NCI-H82 (cell line): ENCODE data around the gene TMUB2.

Experiments
- DNase-seq: peaks from one replicate; lab custom pipeline; 2025; lab: John Stamatoyannopoulos, UW

TMUB2 gene

GRCh38 chr17:44202756-44203155 is 16.0 kb downstream of the TMUB2 start:
- DNase-seq = no peak

DNA sequence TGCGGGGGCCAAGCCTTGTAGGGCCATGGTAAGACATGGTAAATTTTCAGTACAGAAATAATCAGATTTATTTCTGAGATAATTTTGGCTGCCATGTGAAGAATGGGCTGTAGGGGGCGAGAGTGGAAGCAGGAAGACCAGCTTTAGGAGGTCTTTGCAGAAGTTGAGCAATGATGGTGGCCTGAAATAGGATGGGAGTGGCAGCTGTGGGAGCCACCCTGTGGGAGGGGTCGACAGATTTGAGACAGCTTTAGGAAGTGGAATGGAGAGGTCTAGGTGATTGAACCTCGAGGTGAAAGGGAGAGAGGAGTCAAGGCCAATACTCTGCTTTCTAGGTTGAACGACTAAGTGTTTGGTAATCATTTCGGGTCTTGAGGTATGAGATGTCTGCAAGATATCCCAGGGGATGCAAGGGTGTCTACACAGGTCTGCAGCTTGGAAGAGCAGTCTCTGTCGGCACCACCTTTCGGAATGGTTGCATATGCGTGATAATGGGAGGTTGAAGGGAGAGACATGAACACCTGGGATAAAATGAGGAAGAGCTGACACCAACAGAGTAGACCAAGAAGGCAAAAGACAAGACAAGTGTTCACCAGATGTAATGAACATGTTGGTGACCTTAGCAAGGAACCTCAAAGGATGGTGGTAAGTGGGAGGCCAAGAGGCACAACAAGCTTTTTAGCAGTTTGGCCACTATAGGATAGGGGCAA is 17.1 kb downstream of the TMUB2 start:
- peak; percentile 89 for DNase-seq

DNA sequence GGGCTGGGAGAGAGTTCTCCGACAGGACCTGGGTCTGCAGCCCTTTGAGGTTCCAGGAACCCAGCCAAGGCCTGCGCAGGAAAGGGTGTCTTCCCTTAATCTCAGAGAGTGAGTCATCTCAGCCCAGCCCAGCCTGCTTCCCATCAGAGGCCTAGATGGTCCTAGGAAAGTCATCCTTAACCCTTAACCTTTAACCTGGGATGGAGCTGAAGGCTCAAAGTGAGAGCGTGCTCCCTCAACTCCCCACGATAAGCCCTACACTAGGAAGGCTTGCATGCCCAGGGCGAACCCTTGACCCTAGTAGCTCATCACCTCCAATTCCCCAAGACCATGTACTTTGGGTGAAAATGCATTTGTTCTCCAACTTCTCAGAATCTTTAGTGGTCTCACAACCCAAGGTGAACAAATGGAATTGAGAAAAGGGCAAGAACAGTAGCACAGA is 17.7 kb downstream of the TMUB2 start:
- DNase-seq = no peak

- no peak for DNase-seq
Observed at GRCh38 chr17:44205962-44206824, 19.4 kb downstream of the TMUB2 start.

DNA sequence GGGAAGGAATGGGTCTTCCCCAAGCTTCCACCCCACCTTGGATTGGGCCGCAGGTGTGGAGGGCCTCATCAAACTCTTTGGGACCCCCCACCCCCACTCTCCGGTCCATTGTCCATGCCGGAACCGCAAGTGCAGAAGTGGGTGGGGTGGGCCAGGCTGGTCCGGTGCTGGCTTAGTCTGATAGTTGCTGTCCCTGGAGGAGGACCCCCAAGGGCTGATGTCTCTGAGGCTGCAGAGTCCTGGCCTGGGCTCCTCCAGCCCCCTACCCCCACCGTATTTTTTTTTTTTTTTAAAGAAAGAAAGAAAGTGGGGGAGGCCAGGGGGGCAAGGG is 20.0 kb downstream of the TMUB2 start:
- no peak for DNase-seq

DNA sequence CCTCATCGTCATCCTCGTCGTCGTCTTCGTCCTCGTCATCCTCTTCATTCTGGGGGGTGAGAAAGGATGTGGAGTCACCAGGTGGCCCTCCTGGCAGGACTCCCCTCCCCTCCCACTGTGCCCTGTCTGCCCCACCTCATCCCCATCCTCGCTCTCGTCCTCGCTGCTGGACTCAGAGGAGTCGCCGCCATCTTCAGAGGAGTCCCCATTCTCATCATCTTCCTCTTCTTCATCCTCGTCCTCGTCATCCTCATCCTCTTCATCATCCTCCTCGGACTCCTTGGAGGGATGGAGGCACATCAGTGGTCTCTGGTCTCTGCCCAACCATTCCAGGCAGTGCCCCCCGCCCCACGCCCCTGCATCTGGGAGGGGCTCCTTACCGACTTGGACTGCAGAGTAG is 20.5 kb downstream of the TMUB2 start:
- DNase-seq = no peak

DNA sequence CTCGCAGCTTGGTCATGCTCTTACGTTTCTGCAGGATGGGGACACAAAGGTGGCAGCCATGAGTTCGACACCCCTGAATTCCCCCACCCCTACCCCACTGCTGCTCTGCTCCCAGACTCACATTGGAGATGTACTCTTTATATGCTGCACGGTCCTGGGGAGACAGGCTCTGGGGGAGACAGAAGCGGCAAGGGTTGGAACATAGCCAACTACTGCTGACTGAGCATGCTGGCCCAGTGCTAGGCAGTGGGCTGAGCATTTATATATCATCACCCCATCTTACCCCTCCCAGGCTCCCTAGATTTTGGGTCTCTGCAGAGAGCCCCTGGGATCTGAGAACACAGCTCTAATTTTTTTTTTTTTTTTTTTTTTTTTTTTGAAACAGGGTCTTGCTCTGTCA is 21.0 kb downstream of the TMUB2 start:
- no peak for DNase-seq

DNA sequence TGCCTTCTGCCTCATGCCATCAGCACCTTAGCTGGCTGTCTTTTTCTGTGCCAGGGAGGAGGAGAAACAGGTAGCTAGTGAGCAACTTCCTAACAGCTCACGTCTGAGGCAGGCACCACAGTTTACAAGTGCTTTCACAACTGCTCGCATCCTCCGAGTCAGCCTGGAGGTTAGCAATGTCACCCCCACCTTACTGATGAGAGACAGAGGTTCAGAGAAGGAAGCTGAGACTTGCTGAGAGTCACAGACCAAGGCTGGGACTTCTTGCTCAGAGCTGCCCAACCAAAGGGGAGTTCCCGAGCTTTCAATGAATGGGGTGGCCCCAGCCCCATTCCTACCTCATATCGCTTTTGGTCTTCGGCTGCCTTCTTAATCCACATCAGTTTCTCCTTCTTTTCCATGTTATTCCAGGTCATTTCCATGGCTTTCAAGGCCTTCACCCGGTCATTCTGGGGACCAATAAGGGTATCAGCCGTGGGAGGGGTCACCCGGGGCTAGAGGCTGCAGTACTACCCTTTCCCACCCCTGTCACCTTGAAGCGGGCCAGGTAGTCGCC is 23.1 kb downstream of the TMUB2 start:
- no peak for DNase-seq

DNA sequence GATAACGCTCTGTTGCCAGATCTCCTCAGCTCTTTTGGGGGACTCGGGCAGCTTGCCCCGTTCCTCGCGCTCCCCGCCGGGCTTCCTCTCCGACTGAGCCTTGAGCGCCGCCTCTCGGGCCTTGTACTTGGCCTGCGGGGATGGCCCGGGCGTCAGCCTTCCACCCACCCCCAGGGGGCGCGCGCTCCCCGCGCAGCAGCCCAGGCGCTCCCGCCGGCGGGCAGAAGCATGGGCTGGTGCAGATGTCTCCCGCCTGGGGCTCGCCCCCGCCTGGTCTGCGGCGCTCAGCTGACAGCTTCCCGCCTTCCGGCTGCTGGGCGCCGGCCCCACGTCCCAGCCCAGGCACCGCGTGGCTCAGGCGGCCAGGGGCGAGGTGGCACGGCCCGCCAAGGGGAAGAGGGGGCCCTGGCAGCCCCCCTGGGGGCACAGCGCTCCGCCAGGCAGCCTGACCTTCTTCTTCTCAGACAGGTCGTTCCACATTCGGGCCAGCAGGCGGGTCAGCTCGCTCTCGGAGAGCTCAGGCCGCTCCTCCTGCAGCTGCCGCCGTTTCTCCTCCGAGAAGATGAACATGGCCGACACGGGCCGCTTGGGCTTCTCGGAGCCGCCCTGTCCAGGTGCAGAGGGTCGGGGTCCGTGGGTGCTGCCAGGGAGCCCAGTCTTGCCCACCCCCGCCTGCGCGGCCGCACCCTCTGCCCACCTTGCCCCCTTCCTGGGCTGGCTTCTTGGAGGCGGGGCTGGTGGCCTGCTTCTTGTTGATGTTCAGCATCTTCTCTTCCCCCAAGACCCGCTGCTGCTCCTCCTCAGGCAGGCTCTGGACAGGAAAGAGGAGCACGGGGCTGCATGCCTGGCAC is 23.8 kb downstream of the TMUB2 start:
- DNase-seq = peak; percentile 96

GRCh38 chr17:44211281-44212265 is 24.8 kb downstream of the TMUB2 start:
- no peak for DNase-seq

DNA sequence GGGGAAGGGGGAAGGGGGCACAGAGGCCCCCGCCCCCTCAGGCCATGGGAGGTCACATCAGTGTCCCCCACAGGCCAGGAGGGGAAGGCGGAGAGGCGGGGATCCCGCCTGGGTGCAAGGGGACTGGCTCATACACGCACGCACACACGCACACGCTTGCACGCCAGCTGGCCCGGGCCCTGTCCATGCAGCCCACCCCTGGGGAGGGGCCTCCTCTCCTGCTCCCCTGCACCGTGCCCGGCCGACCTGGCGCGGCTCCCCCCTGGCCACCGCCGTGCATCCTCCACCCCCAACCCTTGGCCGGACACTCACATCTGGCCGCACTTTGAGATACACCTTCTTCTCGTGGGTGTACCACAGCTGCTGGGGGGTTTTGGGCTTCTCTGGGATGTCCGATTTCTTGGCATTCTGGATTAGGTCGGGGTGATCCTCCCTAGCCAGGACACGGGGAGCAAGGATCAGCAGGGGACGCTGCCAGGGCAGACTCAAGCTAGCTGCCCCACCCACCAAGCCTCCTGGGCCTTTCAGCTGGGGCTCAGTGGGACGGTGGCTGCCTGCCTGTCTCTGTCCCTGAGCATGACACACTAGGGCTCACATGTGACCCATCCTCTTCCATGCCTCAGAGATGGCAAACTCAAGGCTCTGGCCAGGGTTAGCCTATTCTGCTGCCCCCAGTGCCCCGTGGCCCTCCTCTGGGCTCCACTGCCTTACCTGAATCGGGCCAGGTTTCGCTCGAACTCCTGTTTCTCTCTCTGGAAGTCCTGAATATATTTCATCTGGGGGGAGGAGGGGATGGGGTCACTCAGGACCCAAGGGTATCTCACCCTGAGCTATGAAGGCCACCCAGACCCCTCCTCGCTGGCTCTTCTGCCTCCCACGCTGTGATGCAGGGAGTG is 26.0 kb downstream of the TMUB2 start:
- DNase-seq = no peak

DNA sequence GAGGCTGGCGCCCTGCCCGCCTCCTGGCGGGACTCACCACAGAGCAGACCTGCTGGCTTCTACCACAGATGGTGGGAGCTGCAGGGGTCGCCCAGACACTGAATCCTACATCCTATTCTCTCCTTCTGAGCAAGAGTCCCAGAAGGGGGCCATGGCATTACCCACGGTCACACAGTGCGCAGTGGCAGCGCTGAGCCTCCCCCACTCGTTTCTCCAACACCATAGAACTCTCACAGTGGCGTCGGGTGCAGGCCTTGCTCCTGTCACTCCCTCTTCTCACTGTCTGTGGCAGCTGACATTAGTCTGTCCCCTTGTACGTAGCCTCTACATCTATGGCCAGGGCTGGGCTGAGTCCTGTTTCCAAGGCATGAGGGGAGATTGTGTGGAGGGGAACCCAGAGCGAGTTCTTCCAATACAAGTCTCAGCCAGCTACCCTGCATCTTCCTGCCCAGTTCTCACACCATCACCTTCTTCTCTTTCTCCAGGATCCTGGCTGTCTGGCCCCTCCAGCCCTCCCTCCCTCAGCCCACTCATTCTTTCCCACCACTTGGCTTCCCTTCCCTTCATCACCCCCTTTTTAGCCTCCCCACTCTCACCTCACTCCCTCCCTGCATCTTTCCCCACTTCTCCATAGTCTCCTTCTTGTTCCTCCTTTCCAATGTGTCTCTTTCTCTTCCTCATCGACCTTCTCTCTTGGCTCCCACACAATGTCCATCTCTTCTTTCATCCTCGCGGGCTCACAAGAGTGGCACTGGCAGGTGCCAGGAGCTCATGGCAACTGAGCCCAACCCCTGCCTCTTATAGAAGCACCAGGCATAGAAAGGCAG is 26.8 kb downstream of the TMUB2 start:
- DNase-seq = no peak

- no peak for DNase-seq
Observed at GRCh38 chr17:44214230-44214494, 27.4 kb downstream of the TMUB2 start.

DNA sequence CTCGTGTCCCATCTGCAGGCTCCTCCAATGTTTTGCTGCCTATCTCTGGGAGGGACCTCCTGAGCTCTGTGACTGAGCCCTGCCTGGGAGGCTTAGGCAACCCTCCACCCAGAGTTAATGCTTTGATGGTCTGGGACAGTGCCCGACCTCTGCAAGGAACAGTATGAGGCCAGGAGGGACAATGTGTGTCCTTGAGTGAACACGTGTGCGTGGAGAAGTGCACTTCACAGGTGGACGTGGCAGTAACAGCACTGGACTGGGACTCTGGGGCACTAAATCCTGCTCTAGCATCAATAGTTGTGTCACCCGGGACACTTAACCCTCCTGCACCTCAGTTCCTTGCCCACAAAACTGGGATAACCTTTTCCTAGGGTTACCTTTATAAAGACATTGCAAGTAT is 28.1 kb downstream of the TMUB2 start:
- DNase-seq = no peak

GRCh38 chr17:44216173-44216572 is 29.4 kb downstream of the TMUB2 start:
- no peak for DNase-seq

DNA sequence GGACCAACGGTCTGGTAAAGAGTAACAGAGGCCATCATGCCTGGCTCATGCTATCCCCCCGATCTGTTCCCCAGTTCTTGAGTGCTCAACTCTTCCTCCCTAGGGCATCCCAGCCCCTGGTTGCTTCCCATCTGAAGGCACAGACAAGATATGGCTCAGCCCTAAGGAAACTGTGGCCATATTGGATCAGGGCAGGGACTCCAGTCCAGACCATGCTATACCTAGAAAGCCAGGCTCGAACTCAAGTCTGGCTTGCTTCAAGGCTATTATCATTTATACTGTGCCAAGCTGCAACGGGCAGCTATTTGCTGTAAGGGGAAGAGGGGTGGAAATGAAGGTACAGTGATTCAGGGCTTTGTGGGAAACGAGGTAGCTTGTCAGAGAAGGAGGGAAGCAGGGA is 29.9 kb downstream of the TMUB2 start:
- DNase-seq = no peak

- DNase-seq = peak; percentile 62
Observed at GRCh38 chr17:44217738-44218343, 31.1 kb downstream of the TMUB2 start.

DNA sequence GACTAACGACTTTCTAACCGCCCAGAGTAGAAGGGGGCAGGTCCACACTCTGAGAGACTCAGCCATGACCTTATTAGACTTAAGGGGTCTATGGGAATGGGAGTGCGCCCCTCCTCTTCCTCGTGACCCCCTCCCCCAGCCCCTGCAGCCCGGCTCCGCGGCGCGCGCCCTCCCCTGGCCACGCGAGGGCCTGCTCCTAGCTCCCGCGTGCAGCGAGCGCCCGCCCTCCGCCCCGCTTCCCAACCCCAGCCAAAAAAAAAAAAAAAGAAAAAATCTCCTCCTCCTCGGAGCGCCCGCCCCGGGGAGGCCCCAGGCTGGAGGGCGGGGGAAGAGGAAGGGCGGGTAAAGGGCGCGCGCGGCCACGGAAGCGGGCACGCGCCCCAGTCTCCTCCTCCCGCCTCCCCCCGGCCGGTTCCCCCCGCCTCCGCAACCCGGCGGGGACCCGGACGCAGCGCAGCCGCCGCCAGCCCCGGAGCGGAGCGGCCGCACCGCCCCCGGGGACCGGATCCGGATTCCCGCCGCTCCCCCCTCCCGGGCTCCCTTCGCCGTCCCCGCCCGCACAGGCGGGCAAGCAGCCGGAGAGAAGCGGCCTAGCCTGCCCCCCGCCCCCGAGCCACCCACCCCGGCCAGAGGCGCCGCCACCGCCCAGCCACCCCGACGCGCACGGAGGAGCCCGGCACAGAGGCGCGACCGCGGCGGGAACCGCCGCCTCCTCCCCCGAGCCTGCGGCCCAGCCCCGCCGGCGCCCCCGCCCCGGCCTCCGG is 31.8 kb downstream of the TMUB2 start:
- DNase-seq = peak; percentile 97
